AG10803 (cell line): ENCODE data around the gene PARP3.
"Not testable (repeated sequence)": the region's sequence is repeated elsewhere in the genome, so short reads cannot be mapped to it uniquely, and the experiment has no call there.

ENCODE experiments used
- DNase-seq: peaks from one replicate; pipeline ENCODE4 v3.0.0; 2010; ENCODE audit warnings: low read depth
- H3K4me3 ChIP-seq: 2 replicates; pipeline ENCODE4 v1.5.1; 2011; ENCODE audit warnings: mild to moderate bottlenecking, low read length, control low read depth
- CTCF ChIP-seq: conservative IDR thresholded peaks from 2 replicates; pipeline ENCODE4 v1.5.1; 2011; ENCODE audit warnings: mild to moderate bottlenecking, low read length, control low read depth, inconsistent platforms

PARP3 gene

GRCh38 chr3:51984269-51984647 is 42.1 kb downstream of the PARP3 start:
- peak overlapping the region; percentile 72; the same call in 1 of the 2 replicates for H3K4me3 ChIP-seq
- no peak for DNase-seq
- no peak for TF ChIP-seq CTCF

GRCh38 chr3:51985063-51985462 is 42.9 kb downstream of the PARP3 start:
- TF ChIP-seq CTCF, result no peak
- DNase-seq, result no peak
- H3K4me3 ChIP-seq, result no peak overlapping the region

GRCh38 chr3:51986010-51986947 is 44.1 kb downstream of the PARP3 start:
- no peak overlapping the region for H3K4me3 ChIP-seq
- no peak for DNase-seq
- TF ChIP-seq CTCF, result no peak

GRCh38 chr3:51987568-51987967 is 45.4 kb downstream of the PARP3 start:
- no peak for TF ChIP-seq CTCF
- DNase-seq, result no peak
- H3K4me3 ChIP-seq, result no peak overlapping the region

GRCh38 chr3:51988286-51989146 is 46.4 kb downstream of the PARP3 start:
- H3K4me3 ChIP-seq, result no peak overlapping the region
- no peak for TF ChIP-seq CTCF
- DNase-seq, result no peak

- H3K4me3 ChIP-seq, DNase-seq: not testable (repeated sequence)
Observed at GRCh38 chr3:51990501-51990971, 48.4 kb downstream of the PARP3 start.

- H3K4me3 ChIP-seq, result no peak overlapping the region
- no peak for TF ChIP-seq CTCF
- DNase-seq, result no peak
Observed at GRCh38 chr3:51992017-51992682, 50.0 kb downstream of the PARP3 start.

- not testable (repeated sequence) for DNase-seq
Observed at GRCh38 chr3:51993657-51994056, 51.5 kb downstream of the PARP3 start.

More at GRCh38 chr3:51993657-51994056, 51.5 kb downstream of the PARP3 start:
- H3K4me3 ChIP-seq, result not testable (repeated sequence)
